ENCODE measurements around the gene OXCT2. TPM values are rescaled to one million over a fixed set of nuclear protein-coding genes. Genes with fewer than 3 reads are reported as not detected.

The OXCT2 gene
- total RNA-seq, 1 donor from 2014 or later = 1.1 TPM

DNA sequence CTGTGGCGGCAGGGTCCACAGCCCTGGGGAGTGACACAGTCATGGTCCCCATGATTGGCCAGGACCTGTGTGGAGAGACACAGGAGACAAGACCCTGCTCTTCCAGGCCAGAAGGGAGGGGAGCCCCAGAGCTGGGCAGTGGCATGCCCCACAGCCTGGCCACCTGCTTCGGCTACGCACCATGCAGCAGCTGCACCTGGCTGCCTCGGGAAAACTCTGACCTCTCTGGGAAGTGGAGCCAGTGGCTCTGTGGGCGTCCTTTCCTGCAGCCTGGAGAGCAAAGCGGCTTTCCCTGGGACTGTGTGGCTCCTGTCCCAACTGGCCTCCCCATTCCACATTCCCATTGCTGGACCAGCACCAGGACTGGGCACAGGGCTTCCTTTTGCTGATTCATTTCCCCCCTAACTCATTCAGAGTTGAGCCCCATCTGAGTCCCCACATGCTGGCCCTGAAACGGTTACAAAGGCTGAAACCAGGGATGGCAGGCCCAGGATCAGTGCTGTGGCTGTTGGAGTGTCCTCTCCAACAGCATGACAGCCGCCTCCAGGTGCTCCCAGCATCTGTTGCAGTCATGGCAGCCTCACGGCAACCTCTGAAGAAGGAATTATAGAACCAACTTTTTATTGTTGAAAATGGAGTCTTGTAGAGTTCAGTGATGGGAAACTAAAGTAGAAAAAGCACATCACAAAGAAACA, 15.0 kb downstream of the OXCT2 start:
- FAIRE-seq (no peak), DNase-seq (ENCODE audit: low read depth) (no peak)
- Histone ChIP-seq H3K27me3 (ENCODE audit: control insufficient read depth, insufficient read depth, low read length) (no peaks in the 10 kb centered on the region), H3K36me3 (ENCODE audit: control insufficient read depth, insufficient read depth, low read length) (peaks cover 19% of the 10 kb centered on the region), H3K4me3 (ENCODE audit: low read depth, low read length) (no peak overlapping the region)
- TF ChIP-seq, protein P1, sequence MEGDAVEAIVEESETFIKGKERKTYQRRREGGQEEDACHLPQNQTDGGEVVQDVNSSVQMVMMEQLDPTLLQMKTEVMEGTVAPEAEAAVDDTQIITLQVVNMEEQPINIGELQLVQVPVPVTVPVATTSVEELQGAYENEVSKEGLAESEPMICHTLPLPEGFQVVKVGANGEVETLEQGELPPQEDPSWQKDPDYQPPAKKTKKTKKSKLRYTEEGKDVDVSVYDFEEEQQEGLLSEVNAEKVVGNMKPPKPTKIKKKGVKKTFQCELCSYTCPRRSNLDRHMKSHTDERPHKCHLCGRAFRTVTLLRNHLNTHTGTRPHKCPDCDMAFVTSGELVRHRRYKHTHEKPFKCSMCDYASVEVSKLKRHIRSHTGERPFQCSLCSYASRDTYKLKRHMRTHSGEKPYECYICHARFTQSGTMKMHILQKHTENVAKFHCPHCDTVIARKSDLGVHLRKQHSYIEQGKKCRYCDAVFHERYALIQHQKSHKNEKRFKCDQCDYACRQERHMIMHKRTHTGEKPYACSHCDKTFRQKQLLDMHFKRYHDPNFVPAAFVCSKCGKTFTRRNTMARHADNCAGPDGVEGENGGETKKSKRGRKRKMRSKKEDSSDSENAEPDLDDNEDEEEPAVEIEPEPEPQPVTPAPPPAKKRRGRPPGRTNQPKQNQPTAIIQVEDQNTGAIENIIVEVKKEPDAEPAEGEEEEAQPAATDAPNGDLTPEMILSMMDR (IDR thresholded peaks at IDR 0.05; ENCODE audit: insufficient read depth, low read length, severe bottlenecking) = no peak

DNA sequence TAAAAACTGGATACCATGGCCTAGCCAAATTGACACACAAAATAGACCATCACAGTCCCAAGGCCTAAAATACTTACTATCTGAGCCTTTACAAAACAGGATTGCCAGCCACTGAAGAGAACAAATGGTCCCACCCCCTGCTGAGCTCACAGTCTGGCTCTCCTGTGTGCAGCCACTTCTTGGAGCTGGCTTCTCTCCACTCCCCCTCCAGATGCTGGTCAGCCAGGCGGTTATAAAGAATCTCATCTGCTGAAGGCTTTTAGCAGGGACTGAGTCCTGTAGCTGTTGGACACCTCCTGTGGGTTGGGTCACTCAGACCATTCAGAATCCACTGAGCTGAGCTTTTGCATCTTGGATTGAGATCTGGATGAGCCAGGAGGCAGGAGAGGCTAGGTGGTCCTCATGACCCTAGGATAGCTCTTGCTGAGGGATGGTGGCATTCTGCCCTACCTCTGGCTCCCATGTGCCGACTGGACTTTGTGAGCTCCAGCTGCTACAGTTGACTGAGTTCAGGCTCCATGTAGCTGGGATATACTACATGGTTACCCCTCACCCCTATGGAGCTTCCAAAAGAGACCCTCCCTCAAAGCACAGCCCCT, 16.1 kb downstream of the OXCT2 start:
- H3K27me3 ChIP-seq (ENCODE audit: control insufficient read depth, insufficient read depth, low read length) = no peaks in the 10 kb centered on the region
- DNase-seq (ENCODE audit: low read depth) (no peak), FAIRE-seq (peak; percentile 77)
- H3K36me3 ChIP-seq (ENCODE audit: control insufficient read depth, insufficient read depth, low read length) = peaks cover 22% of the 10 kb centered on the region
- no peak overlapping the region for H3K4me3 ChIP-seq (ENCODE audit: low read depth, low read length)
- TF ChIP-seq, protein P1 (IDR thresholded peaks at IDR 0.05; ENCODE audit: insufficient read depth, low read length, severe bottlenecking) = no peak

DNA sequence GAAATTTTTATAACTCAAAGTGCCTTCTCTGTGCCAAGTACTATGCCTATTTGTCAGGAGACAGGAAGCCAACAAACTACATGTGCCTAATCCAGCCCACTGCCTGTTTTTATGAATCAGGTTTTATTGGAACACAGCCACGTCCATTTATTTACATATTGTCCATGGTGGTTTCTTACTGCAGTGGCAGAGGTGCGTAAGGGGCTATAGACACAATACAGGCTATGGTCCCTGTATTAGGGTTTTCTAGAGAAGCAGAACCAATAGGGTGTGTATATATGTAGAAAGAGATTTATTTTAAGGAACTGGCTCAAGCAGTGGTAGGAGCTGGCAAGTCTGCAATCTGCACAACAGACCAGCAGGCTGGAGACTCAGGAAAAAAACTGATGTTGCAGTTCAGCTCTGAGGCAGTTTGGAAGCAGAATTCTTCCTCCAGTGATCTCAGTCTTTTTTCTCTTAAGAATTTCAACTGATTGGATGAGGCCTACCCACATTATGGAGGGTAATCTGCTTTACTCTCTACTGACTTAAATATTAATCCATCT, 17.1 kb downstream of the OXCT2 start:
- H3K36me3 ChIP-seq (ENCODE audit: control insufficient read depth, insufficient read depth, low read length) = peaks cover 26% of the 10 kb centered on the region

DNA sequence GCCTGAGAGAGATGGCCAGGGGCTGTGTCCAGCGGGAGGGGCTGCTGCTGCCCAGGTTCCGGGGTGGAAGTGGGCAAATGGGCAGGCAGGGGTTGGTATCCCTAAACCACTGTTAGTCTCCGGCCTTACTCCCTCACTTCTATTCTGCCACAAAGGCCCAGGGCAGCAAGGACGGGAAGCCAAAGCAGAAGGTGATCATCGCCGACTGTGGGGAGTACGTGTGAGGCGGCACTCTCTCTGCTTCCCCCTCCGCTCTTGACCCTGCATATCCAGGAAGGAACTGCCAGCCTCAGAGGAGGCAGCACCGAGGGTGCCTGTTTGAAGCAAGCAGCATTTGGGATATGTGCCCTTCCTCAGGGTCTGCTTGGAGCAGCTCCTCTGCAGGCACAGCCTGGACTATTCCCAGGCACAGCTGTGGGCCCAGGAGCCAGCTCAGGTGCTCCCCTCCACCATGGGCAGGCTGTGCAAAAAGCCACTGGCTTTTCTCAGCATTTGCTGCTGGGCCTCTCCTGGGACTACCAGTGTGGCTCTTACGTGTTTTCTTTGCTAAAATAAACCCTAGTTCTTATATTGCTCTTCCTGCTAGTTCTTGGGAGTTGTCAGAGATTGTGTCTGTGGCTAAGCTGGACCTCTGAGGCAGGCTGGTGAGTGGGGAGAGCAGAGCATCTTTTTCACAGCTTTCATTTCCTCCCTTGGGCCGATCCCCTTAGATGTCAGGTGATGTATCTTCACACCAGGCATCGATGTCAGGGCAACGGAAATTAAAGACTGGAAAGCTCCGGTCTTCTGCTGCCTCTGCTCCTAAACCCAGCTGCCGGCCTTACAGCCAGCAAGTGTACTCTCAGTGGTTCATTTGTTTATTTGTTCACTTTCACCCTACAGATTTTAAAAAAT, 17.8 kb downstream of the OXCT2 start:
- no peaks in the 10 kb centered on the region for H3K27me3 ChIP-seq (ENCODE audit: control insufficient read depth, insufficient read depth, low read length)
- TF ChIP-seq, protein P1 (IDR thresholded peaks at IDR 0.05; ENCODE audit: insufficient read depth, low read length, severe bottlenecking) = no peak
- no peak for DNase-seq (ENCODE audit: low read depth)
- FAIRE-seq = peak; percentile 55
- H3K4me3 ChIP-seq (ENCODE audit: low read depth, low read length) = no peak overlapping the region
- H3K36me3 ChIP-seq (ENCODE audit: control insufficient read depth, insufficient read depth, low read length) = peaks cover 29% of the 10 kb centered on the region

More for the DNA sequence above, 17.1 kb downstream of the OXCT2 start:
- FAIRE-seq (no peak), DNase-seq (ENCODE audit: low read depth) (no peak)
- Histone ChIP-seq H3K4me3 (ENCODE audit: low read depth, low read length) (no peak overlapping the region), H3K27me3 (ENCODE audit: control insufficient read depth, insufficient read depth, low read length) (no peaks in the 10 kb centered on the region)
- TF ChIP-seq, protein P1 (IDR thresholded peaks at IDR 0.05; ENCODE audit: insufficient read depth, low read length, severe bottlenecking) = no peak

DNA sequence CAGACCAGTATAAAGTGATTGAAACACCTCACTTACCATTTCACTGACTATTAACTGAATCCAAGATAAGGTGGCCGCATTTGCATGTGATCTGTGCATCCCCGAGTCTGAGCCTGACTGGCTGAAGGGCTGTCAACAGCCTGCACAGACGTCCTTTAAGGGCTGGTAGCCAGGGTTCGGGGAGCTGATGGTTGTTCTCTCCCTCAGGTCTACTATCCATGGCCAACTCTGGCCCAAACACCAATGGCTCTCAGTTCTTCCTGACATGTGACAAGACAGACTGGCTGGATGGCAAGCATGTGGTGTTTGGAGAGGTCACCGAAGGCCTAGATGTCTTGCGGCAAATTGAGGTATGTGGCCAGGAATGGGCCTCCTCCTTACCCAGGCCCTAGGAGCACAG, 18.4 kb downstream of the OXCT2 start:
- FAIRE-seq (peak; percentile 7), DNase-seq (ENCODE audit: low read depth) (no peak)
- Histone ChIP-seq H3K36me3 (ENCODE audit: control insufficient read depth, insufficient read depth, low read length) (peaks cover 29% of the 10 kb centered on the region), H3K27me3 (ENCODE audit: control insufficient read depth, insufficient read depth, low read length) (no peaks in the 10 kb centered on the region), H3K4me3 (ENCODE audit: low read depth, low read length) (no peak overlapping the region)
- TF ChIP-seq, protein P1 (IDR thresholded peaks at IDR 0.05; ENCODE audit: insufficient read depth, low read length, severe bottlenecking) = no peak

Data from bronchial epithelial cell (primary cell).